ENCODE results near the gene EBF3. TPM values are rescaled to one million over a fixed set of nuclear protein-coding genes. Genes with fewer than 3 reads are reported as not detected.
A peak's percentile ranks its signal among the peaks of the same experiment; 100 is the strongest.

Gene EBF3
- total RNA-seq, 1 donor from 2014 or later, result 5.8 TPM

DNA sequence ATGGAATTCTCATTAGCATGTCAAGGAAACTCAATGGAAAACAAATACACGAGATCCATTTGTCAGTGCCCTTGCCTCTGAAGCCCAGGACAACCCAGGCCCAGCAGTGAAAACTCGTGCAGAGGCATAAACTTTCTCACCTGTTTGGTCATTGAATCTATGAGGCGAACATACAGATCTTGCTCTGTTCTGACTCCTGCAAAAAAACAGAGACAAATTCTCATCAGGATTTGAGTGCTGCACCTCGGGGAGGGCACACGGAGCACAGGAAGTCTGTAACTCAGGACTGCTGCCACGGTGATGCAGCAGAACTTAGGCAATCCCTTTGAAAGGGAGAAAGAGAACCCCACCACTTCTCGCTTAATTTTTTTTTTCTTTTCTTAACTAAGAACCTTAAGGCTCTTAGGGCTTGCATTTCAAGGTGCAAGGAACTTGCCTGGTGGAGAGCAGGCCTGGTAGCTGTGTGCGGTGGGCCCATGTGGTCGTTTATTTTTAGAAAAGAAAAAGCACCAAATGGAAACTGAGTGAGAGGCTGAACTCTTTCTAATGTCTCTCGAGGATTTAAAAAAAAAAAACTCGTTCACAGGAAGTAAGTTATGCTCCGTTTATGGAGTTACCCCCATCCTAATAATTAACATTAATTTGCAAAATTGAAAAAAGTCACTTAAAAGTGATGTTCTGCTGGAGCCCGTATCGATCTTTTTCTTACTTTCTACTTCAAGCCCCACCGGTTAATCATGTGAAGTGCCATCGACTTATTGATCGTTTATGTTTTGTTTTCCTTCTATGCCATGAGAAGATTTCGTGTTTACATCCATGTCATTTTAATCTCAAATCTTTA lies 1.8 kb downstream of the EBF3 start:
- no peak for DNase-seq (ENCODE audit: low spot score)
- intact Hi-C loops (cut with DNase I), result no loop called here

DNA sequence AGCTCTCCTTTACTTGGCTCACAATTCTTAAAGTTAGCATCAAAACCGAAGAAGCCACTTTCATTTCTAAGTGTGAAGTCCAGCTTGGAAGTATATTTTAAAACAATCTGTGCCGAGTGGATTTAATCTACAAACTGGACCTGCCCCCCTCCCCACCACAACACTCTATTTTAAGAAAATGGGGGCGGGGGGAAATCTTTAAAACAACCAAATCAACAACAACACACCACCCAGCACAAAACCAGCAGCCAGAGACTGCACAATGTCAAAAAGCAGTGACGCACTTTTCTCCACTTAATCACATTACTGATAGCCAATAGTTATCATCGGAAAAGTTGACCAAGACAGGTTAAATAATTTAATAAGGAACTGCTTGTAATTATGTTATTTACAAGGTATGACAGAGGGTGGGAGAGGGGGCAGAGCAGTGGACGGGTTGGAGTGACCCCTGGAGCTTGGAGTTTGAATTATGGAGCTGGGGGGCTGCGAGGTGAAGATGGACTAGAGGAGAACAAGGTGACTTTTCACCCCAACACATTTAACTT lies 2.8 kb downstream of the EBF3 start:
- DNase-seq (ENCODE audit: low spot score), result no peak
- intact Hi-C loops (cut with DNase I), result no loop called here

DNA sequence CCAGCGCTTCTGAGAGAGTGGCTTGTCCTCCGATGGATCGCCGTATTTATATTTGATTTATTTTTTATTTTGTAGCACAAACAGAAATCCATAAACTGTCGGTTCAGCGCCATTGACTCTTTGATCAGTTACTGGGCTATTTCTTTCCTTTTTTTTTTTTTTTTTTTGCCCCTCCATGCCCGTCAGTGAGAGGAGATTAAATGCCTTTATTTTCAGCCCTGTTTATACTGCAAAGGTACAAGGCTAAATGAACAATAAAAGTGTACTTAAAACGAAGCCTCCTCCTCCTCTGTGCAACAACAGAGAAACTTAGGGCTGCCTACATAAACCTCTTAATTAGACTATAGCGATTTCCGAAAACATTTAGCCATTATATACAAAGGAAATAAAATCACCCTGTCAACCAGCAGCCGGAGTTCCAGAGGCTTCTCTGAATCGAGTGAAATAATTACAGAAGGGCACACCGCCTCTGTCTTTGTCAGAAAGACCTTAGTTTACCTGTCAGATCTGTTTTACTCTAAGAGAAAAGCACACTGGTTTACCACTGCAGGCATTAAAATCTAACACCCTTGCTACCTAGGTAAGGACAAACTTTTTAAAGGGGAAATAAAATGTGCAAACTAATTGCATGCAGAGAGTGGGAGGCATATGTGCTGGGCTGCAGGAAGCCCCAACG lies 3.5 kb downstream of the EBF3 start:
- DNase-seq (ENCODE audit: low spot score), result no peak
- intact Hi-C loops (cut with DNase I), result no loop called here

DNA sequence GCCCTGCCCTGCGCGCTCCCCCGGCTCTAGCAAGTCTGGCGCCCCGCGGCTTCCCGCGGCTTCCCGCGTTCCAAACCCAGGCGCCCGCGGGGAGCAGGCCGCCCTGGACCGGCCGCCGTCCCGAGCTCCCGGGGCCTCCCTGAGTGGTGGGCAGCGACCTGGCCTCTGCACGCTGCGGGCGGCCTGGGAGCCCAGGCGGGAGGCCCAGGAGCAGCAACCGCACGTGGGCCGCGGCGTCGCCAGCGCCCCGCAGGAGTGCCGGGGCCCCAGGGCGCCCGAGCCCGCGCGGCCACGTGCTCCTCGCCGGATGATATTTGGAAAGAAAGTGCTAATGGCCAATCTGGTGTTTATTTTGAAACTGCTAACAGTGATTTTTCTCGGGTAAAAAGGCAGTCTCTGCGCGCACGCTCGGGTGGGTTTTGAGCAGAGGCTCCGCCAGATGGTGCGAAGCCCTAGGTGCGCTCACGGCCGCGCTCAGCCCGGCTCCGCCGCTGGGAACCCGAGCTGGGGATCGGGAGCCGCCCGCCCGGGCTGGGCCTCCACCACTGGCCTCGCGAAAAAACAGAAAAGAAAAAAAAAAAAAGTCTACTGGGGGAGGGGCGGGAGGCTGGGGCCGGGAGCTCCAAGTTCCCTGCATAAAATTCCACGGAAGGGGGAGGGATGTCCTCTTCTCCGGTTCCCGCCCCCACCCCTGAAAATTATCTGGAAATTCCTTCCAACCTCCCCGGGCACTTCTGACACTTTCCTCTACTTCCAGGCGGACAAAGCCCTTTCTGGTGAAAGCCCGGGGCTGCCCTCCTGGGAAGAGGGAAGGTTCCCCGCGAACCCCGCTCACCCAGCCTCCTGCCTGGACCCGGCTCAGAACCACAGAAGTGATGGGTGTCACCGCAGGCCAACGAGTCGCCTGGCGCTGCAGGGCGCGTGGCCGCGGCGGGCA lies 4.3 kb downstream of the EBF3 start:
- DNase-seq (ENCODE audit: low spot score), result peak; percentile 72
- intact Hi-C loops (cut with DNase I), result no loop called here

DNA sequence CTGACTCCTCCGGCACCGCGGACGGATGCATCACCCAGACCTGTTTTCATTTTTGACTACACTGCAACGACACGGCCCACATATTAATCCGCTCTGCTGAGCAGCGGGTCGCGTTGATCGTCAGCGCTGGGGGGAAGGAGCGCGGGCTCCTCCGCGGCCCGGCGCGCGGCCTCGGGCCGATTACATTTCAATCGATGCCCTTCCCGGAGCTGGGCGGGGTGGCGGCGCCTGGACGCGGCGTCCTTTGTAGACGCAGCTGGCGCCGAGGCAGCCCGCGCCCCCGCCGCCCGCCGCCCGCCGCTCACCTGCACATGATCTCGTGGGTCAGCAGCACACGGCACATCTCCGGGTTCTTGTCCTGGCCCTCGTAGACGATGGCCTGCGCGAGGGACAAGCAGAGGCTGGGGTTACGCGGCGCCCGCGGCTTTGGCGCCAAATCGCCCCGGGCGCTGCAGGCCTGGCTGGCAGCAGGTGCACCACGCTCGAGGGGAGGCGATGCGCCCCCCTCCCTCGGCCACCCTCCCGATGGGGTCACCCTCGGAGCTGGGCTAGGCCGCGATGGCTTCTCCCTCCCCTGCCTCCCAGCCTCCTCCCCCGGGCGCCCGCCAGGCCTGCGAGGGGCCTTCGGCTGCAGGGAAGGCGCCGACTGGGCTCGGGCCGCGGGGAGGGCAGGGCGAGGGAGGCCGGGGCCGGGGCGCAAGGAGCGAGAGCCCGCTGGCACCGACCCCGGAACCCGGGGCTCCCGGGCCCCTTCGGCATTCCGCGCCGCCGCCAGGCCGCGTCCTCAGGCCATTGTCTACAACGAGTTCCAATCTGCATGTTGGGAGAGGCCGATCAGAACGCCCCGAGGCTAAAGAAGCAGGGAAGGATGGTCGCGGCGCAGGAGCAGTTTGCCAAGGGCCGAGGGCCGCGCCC lies 5.2 kb downstream of the EBF3 start:
- DNase-seq (ENCODE audit: low spot score), result peak; percentile 71
- intact Hi-C loops (cut with DNase I), result no loop called here

DNA sequence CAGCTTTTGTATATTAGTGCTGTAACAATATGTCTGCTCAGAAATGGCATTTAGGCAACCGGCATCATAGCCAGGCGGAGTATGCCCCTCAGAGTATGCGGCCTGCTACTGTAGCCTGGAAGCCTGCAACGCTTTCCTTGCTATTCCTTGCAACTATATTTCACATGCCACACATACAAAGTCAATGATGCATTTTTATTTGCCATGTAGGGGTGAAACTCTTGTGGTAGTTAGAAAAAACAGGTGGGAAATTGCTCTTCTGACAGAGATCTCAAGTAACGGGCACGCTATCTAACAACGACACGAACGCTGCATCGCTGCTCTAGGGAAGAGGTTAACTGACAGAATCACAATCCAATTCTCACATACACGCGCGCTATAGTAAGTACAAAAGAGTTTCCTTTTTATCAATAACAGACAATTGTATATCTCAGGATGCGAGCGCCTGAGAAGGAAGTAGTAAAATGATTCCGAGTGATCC lies 5.9 kb downstream of the EBF3 start:
- peak; percentile 49 for DNase-seq (ENCODE audit: low spot score)
- intact Hi-C loops (cut with DNase I), result no loop called here

DNA sequence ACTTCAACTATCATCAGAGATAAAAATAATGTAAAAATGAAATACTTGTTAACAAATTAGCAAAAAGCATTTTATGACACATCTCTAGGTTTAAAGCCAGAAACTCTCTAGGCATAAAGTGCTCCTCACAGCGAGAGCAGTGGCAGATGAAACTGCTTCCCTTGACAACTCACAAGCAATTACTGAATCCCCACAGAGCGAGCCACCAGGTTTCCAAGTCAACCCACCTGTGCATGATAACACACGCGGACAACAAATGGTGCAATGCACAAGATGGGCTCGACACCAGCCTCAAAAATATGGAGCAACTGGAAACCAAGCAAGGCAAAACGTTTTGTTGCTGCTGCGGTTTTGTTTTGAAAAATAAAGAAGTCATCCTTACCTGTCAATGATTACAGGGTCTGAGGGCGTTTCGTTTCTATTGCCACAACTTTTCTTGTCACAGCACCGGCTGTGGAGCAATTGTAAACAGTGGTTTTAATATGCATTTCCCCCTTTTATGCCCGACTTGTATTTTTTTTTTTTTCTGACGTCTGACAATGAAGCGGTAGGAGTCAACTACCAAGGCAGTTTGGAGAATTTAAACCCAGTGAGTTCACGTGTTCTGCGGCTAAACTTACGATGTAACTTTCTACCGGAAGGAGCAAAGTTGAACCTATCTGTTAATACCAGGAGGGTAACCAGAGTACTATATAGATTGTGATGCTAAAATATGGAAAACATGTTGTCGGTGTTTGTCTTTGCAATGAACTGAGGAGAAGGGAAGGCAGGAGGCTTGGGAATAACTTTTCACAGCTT lies 7.0 kb downstream of the EBF3 start:
- intact Hi-C loops (cut with DNase I), result no loop called here
- DNase-seq (ENCODE audit: low spot score), result peak; percentile 46

DNA sequence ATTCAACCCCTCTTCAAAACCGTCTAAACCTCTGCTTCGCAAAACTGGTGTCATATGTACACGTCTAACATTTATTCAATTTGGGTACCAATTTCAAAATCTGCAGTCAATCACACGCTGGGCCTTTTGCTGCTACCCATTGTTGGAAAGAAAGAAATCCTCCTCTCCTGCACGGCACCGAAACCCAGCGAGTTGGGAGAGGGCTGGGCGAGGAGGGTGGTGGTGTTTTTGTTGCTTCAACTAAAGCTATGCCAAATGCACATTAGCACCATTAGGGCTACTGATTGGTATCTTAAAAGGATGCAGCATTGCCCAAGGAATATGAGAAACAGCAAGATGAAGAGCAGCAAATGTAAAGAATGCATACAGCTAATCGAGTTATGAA lies 7.8 kb downstream of the EBF3 start:
- intact Hi-C loops (cut with DNase I), result no loop called here
- peak; percentile 62 for DNase-seq (ENCODE audit: low spot score)

DNA sequence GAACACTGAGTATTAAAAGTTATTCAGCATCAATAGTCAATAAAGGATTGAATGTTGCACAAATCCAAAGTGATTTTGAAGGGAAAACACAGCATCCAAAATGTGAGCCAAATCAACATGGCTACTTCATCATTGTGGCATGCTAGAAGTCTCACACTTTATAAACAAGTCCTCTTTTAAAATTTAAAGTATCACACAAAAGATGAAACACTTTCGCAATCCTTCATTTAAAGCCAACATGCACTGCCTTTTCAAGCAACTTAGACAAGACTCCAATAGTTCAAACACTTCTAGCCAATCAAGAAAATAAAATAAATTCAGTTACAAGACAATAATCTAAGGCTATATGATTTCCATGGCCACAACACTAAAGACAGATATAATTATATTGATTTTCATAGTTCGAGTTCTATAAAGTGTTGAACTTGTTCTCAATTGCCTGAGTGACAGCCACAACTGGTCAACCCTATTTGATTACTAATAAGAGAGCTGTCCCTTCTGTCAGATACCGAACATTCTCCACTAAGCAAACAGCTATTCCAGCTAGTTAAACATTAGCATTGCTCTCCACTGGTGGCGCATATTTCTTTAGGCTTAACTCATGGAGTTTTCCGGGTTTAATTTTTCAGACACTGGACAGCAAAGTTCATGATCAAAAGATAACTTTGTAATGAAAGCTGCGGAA lies 8.3 kb downstream of the EBF3 start:
- no peak for DNase-seq (ENCODE audit: low spot score)
- intact Hi-C loops (cut with DNase I), result loop anchor here (2.0 kb wide), 1 partner anchor 65 kb away; no protein-coding TSS in a partner anchor

DNA sequence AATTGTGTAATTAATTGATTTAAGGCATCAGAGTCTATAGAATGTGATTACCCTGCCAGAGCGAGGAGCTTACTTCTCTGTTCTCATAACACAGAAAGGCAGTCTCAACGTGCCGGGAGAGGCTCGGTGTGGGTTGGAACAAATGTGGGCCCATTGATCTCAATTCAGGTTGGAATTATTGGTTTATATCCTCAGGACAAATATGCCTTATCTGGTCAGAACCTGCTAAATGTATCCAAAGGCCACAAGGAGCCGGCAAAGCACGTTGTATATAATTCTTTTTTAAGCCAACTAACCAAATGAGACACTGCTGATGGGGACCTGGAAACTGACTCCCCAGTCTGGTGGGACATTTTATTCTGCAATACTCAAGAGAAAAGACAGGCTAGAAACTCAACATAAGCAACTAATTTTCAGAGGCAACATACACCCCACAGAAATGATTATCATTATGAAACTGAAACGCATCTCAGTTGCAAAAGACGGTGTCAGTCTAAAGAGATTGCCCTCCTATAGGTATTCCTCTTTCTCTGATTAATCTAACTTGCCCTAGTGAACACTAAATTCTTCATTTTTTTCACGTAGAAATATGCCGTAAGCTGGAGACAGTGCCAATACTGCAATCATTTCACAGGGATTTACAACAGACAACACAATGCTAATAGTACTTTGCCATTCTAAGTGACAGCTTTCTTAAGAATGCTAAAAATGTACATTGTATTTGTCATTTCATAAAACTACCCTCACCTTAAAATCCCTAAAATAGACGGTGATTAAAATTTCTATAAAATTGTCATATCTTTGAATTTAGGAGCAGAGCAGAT lies 9.4 kb downstream of the EBF3 start:
- peak; percentile 43 for DNase-seq (ENCODE audit: low spot score)
- intact Hi-C loops (cut with DNase I), result loop anchor here (2.0 kb wide), 1 partner anchor 64 kb away; no protein-coding TSS in a partner anchor

DNA sequence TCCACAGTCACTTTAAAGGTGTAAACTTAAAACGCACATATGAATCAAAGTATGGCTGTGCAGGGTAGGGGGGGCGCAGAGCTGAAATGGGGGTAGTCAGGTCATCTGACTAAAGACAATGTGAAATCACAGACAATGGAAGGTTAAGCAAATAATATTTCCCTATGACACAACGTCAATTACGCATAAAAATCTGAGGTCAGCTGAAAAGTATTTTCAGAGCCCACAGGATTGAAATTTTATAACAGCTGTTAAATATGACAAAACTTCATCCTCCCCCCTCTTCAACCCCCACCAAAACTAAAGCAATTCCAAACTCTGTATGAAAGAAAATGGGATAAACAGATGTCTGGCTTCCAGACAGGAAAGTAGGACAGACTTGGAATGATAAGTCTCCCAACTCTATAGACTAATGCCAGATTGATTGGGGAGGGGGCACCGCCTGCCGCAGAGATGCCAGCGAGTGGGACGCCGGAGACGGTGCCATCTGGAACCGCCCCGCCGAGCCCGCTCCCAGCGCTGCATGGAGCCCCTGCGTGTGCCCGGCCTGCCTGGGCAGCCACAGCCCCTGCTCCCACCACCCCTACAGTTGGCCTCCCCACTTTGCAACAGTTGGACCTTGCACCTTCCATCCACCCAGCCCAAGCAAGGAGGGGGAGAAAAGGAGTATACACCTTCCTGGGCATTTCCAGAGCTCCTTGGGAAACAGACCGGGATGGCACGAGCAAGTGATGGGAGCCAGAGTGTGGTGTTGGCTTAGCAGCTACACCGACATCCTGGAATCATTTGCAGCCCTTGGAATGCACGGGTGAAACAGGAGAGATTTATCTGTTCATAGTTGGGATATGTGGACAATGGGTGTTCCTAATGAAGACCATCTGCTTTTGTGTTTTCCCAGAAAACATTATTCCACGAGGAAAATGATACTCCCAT lies 10.7 kb downstream of the EBF3 start:
- intact Hi-C loops (cut with DNase I), result loop anchor here (2.0 kb wide), 1 partner anchor 63 kb away; no protein-coding TSS in a partner anchor
- DNase-seq (ENCODE audit: low spot score), result peak; percentile 70

DNA sequence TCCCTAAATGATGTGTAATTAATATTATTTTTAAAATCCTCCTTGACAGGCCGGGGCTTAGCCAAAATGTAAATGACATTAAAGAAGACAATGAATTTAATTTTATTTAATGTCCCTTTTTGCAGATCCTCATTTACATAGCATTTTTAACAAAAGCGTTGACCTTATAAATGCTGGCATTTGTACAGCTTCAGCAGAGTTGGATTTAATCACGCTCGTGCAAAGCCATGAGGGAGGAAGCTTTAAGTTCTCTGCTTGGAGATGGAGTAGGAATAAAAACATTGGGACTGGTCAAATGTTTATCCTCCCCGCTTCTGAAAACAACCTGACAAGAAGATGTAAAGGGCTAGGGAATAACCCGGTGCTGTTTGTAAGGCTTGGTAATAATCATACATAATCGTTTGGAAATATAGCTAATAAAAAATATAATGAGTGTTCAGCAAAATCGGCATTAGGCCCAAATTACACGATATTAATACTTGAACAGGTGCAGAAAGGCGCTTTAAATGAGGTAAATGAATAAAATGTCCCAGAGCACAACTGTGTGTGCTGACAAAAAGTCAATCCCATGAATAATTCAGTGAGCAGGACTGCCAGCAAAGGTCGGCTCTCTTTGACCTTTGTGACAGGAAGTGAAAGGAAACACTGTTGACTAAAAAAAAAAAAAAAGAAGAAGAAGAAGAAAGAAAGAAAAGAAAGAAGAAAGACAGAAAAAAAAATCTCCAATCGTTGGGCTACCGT lies 11.5 kb downstream of the EBF3 start:
- DNase-seq (ENCODE audit: low spot score), result peak; percentile 49
- intact Hi-C loops (cut with DNase I), result no loop called here

DNA sequence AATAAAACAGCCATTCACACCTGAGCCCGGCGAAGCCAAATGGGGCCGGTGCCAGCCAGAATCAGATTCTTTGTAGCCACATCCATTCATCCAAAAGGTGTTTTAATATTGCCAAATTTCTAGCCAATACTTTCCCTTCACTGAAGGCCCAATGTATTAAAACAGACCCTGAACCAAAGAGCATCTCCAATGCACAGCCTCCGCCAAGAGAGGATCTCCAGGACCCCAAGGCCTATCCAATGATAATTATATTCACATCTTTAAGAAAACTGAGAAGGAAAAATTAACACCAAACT lies 12.2 kb downstream of the EBF3 start:
- peak; percentile 62 for DNase-seq (ENCODE audit: low spot score)
- intact Hi-C loops (cut with DNase I), result no loop called here

DNA sequence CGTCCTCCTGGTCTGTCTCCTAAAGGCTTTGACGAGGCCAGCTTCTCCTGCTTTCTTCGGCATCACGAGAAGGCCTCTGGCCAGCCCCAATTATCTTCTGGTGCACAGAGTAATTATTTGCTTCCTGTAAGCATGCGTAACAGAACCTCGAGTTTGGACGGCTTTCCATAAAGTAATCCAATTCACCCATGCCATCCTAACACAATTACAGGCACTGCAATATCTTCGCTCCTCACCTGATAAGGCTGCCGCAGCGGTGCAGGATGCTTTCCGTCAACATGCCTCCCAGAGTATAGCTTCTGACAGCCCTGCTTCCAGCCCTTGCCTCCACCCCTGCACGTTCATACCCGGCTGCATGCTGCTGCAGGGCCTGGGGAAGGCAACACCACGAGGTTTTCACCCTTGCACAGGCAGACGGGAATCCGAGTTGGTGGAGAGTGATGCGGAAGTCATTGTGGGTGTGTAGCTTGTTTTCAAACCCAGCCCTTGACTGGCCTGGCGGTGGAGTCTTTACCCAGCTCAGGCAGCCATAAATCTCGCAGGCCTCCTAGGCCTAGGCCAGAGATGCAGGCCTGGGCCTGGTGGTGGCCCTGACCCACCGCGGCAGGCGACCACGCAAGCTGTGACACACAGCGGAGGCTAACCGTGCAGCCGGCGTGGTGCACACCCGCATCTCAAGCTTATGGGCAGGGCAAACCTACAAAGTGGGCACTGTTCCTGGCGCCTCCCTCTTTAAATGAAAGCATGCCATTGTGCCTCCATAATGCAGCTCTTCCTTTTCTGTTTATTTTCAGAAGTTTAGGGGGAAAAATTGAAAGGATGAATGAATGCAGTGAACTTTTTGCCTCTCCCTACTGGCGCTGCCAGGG lies 12.7 kb downstream of the EBF3 start:
- peak; percentile 67 for DNase-seq (ENCODE audit: low spot score)
- intact Hi-C loops (cut with DNase I), result no loop called here

Measured in cardiac septum (tissue), 1 donor.